H9 (cell line): ENCODE results near the gene PXDC1. TPM values are rescaled to one million over a fixed set of nuclear protein-coding genes. Genes with fewer than 3 reads are reported as not detected.

Experiments
- DNase-seq: peaks from one replicate; pipeline ENCODE4 v3.0.0-alpha.2; 2017
- H2AFZ ChIP-seq: one replicate; pipeline ENCODE4 v1.6.1; 2013; ENCODE audit warnings: mild to moderate bottlenecking, low read length, control low read depth, moderate library complexity
- H2AK5ac ChIP-seq: 2 replicates; pipeline ENCODE4 v1.6.1; 2013; ENCODE audit warnings: low read length, control low read depth, mixed read lengths; ENCODE audit not compliant: insufficient read length
- H2BK120ac ChIP-seq: one replicate; pipeline ENCODE4 v1.6.1; 2013; ENCODE audit warnings: low read depth, mild to moderate bottlenecking, low read length, control low read depth, inconsistent platforms; ENCODE audit not compliant: poor library complexity, severe bottlenecking
- H2BK12ac ChIP-seq: 2 replicates; pipeline ENCODE4 v1.6.1; 2013; ENCODE audit warnings: low read length, control low read depth, mixed read lengths, low read depth; ENCODE audit not compliant: insufficient read length
- H2BK15ac ChIP-seq: 2 replicates; pipeline ENCODE4 v1.6.1; 2013; ENCODE audit warnings: low read depth, low read length, control low read depth
- H2BK20ac ChIP-seq: one replicate; pipeline ENCODE4 v1.6.1; 2013; ENCODE audit warnings: low read depth, mild to moderate bottlenecking, low read length, control low read depth, inconsistent platforms; ENCODE audit not compliant: poor library complexity, severe bottlenecking
- H2BK5ac ChIP-seq: 2 replicates; pipeline ENCODE4 v1.6.1; 2013; ENCODE audit warnings: low read length, control low read depth, mixed read lengths; ENCODE audit not compliant: insufficient read length
- H3K14ac ChIP-seq: 2 replicates; pipeline ENCODE4 v1.6.1; 2013; ENCODE audit warnings: low read length, control low read depth; ENCODE audit not compliant: insufficient read depth
- H3K18ac ChIP-seq: 2 replicates; pipeline ENCODE4 v1.6.1; 2013; ENCODE audit warnings: low read depth, mild to moderate bottlenecking, mixed read lengths, low read length, control low read depth; ENCODE audit not compliant: insufficient read length
- H3K23ac ChIP-seq: 2 replicates; pipeline ENCODE4 v1.6.1; 2013; ENCODE audit warnings: low read length, control low read depth, mixed read lengths, low read depth; ENCODE audit not compliant: insufficient read length
- H3K23me2 ChIP-seq: 2 replicates; pipeline ENCODE4 v1.6.1; 2013; ENCODE audit warnings: low read depth, mild to moderate bottlenecking, mixed read lengths, low read length, control low read depth; ENCODE audit not compliant: insufficient read length, poor library complexity, severe bottlenecking
- H3K27ac ChIP-seq: 2 replicates; pipeline ENCODE4 v1.5.1; 2013; ENCODE audit warnings: low read length, control low read depth, mixed read lengths, low read depth; ENCODE audit not compliant: insufficient read length
- H3K27me3 ChIP-seq: 2 replicates; pipeline ENCODE4 v1.6.1; 2013; ENCODE audit warnings: low read length, control low read depth, inconsistent platforms; ENCODE audit not compliant: insufficient read depth
- H3K4ac ChIP-seq: 2 replicates; pipeline ENCODE4 v1.6.1; 2013; ENCODE audit warnings: low read depth, mild to moderate bottlenecking, control low read depth, inconsistent platforms, low read length, moderate library complexity
- H3K4me1 ChIP-seq: 2 replicates; pipeline ENCODE4 v1.6.1; 2013; ENCODE audit warnings: low read length, control low read depth, inconsistent platforms; ENCODE audit not compliant: insufficient read depth
- H3K4me2 ChIP-seq: 2 replicates; pipeline ENCODE4 v1.6.1; 2013; ENCODE audit warnings: low read length, control low read depth, mixed read lengths; ENCODE audit not compliant: insufficient read length, insufficient read depth
- H3K56ac ChIP-seq: 2 replicates; pipeline ENCODE4 v1.6.1; 2013; ENCODE audit warnings: low read depth, mild to moderate bottlenecking, mixed read lengths, low read length, control low read depth; ENCODE audit not compliant: insufficient read length
- H3K79me1 ChIP-seq: 2 replicates; pipeline ENCODE4 v1.6.1; 2013; ENCODE audit warnings: low read depth, mild to moderate bottlenecking, moderate library complexity, low read length, control low read depth, inconsistent platforms; ENCODE audit not compliant: insufficient read depth, poor library complexity, severe bottlenecking
- H3K79me2 ChIP-seq: 2 replicates; pipeline ENCODE4 v1.6.1; 2013; ENCODE audit warnings: low read length, control low read depth, inconsistent platforms; ENCODE audit not compliant: insufficient read depth
- H3K9ac ChIP-seq: 2 replicates; pipeline ENCODE4 v1.6.1; 2013; ENCODE audit warnings: low read length, control low read depth, mixed read lengths; ENCODE audit not compliant: insufficient read length; ENCODE audit errors: extremely low read depth
- H3K9me3 ChIP-seq: one replicate; pipeline ENCODE4 v1.6.1; 2013; ENCODE audit warnings: low read depth, low read length, inconsistent platforms; ENCODE audit not compliant: control insufficient read depth
- H3T11ph ChIP-seq: one replicate; pipeline ENCODE4 v1.6.1; 2013; ENCODE audit warnings: mild to moderate bottlenecking, low read length, control low read depth, inconsistent platforms
- H4K20me1 ChIP-seq: one replicate; pipeline ENCODE4 v1.6.1; 2013; ENCODE audit not compliant: control insufficient read depth, insufficient read length, insufficient read depth
- H4K5ac ChIP-seq: 2 replicates; pipeline ENCODE4 v1.6.1; 2013; ENCODE audit warnings: low read depth, mild to moderate bottlenecking, mixed read lengths, low read length, control low read depth; ENCODE audit not compliant: insufficient read length
- H4K8ac ChIP-seq: replicated peaks from 2 replicates; pipeline ENCODE4 v1.6.1; 2013; ENCODE audit warnings: low read length, control low read depth, mixed read lengths, low read depth; ENCODE audit not compliant: insufficient read length
- H4K91ac ChIP-seq: 2 replicates; pipeline ENCODE4 v1.6.1; 2013; ENCODE audit warnings: low read depth, mild to moderate bottlenecking, moderate library complexity, mixed read lengths, low read length, control low read depth; ENCODE audit not compliant: insufficient read length
- H3K27ac Mint-ChIP-seq, 3 experiments: 2 replicates in 2 of 3; 3 replicates in 1 of 3; pipeline ENCODE4 v1.8.0; 2020 to 2021; ENCODE audit warnings: mixed read lengths in 3 of 3, mild to moderate bottlenecking in 1 of 3, moderate library complexity in 1 of 3
- H3K27me3 Mint-ChIP-seq: 2 replicates; pipeline ENCODE4 v1.8.0; 2021; ENCODE audit warnings: low read depth, mild to moderate bottlenecking, moderate library complexity, mixed read lengths
- H3K36me3 Mint-ChIP-seq, 3 experiments: 2 replicates in 2 of 3; 3 replicates in 1 of 3; pipeline ENCODE4 v1.8.0; 2020 to 2021; ENCODE audit warnings: low read depth in 3 of 3, mixed read lengths in 3 of 3; ENCODE audit not compliant: insufficient read depth in 1 of 3
- H3K4me1 Mint-ChIP-seq, 2 experiments: 2 replicates each; pipeline ENCODE4 v1.8.0; 2020; ENCODE audit warnings: mixed read lengths in 2 of 2
- H3K4me3 Mint-ChIP-seq, 2 experiments: 2 replicates in 1 of 2; 3 replicates in 1 of 2; pipeline ENCODE4 v1.8.0; 2020 to 2021; ENCODE audit warnings: mild to moderate bottlenecking in 2 of 2, mixed read lengths in 2 of 2, moderate library complexity in 1 of 2
- H3K9me3 Mint-ChIP-seq, 2 experiments: 2 replicates in 1 of 2; 3 replicates in 1 of 2; pipeline ENCODE4 v1.8.0; 2020; ENCODE audit warnings: mild to moderate bottlenecking in 2 of 2, mixed read lengths in 2 of 2, moderate library complexity in 1 of 2
- WGBS: extraction: QIAGEN DNeasy Blood & Tissue Kit; methylation state at CpG from one replicate; pipeline ENCODE4 v1.1.7; 2013; ENCODE audit warnings: missing lambda C conversion rate, low lambda C conversion rate, mixed read lengths; ENCODE audit not compliant: insufficient read length; ENCODE audit errors: extremely low coverage; 5-methylcytosine and 5-hydroxymethylcytosine counted together
- total RNA-seq: library from RNA; stranded (reverse); gene quantifications from 2 replicates; pipeline ENCODE4 v1.2.1, GENCODE V29; 2021
- TF ChIP-seq, protein P1 (sequence below): fragments of 200-600 bp; sonication (generic); conservative IDR thresholded peaks from 3 replicates; pipeline ENCODE4 v1.8.0; 2021; ENCODE audit warnings: antibody characterized with exemption, mild to moderate bottlenecking

PXDC1 gene
- total RNA-seq, 1 experiment from 2014 or later = 3.1 TPM

DNA sequence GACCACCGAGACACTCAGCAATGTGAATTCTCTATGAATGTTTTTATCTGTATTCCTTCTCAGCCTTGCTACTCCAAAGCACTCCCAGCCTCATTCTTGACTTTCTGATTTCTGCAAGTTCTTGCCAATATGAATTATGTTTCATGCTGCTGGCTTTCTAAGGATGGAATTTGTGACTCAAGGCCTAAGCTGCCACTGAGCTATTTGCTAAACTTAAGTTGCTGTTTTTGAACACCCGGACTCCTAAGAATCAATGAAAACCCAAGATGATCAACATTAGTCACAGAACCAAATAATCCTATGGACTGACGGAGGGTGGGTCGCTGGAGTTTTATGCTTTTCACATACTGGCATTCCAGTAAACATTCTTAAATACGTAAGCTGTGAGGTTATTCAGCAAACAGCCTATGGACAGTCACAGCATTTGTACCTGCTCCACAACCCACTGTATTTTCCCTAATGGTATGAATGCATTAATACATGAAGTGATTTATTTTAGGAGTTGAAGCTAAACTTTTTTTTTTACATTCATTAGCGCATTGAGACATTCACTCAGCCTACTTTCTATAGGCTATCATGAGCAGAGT is 8.2 kb upstream of the PXDC1 start:
- Histone ChIP-seq H3K4me2 (no peak overlapping the region), H3K56ac (no peak overlapping the region), H2AK5ac (no peak overlapping the region), H4K8ac (no peak overlapping the region), H2BK120ac (no peak overlapping the region), H2BK20ac (no peak overlapping the region), H3T11ph (no peak overlapping the region), H3K4ac (no peak overlapping the region), H3K23me2 (no peaks in the 10 kb centered on the region), H2BK5ac (no peak overlapping the region), H3K79me2 (no peaks in the 10 kb centered on the region), H2BK15ac (no peak overlapping the region), H3K4me1 (peaks cover 7% of the 10 kb centered on the region; the same call in 1 of the 2 replicates), H3K9ac (no peak overlapping the region), H3K23ac (no peak overlapping the region), H4K20me1 (no peaks in the 10 kb centered on the region), H3K27ac (no peak overlapping the region), H3K9me3 (no peaks in the 10 kb centered on the region), H2AFZ (no peak overlapping the region), H3K14ac (no peak overlapping the region), H3K79me1 (no peaks in the 10 kb centered on the region), H3K18ac (no peak overlapping the region), H4K5ac (no peak overlapping the region), H2BK12ac (no peak overlapping the region), H4K91ac (no peak overlapping the region), H3K27me3 (no peaks in the 10 kb centered on the region)
- Mint-ChIP-seq H3K4me1 (peaks cover 24 to 30% of the 10 kb centered on the region in 2 experiments), H3K9me3 (no peaks in the 10 kb centered on the region), H3K27ac (no peak overlapping the region), H3K36me3 (no peaks in the 10 kb centered on the region), H3K27me3 (peaks cover 7% of the 10 kb centered on the region), H3K4me3 (no peak overlapping the region)
- TF ChIP-seq, protein P1, sequence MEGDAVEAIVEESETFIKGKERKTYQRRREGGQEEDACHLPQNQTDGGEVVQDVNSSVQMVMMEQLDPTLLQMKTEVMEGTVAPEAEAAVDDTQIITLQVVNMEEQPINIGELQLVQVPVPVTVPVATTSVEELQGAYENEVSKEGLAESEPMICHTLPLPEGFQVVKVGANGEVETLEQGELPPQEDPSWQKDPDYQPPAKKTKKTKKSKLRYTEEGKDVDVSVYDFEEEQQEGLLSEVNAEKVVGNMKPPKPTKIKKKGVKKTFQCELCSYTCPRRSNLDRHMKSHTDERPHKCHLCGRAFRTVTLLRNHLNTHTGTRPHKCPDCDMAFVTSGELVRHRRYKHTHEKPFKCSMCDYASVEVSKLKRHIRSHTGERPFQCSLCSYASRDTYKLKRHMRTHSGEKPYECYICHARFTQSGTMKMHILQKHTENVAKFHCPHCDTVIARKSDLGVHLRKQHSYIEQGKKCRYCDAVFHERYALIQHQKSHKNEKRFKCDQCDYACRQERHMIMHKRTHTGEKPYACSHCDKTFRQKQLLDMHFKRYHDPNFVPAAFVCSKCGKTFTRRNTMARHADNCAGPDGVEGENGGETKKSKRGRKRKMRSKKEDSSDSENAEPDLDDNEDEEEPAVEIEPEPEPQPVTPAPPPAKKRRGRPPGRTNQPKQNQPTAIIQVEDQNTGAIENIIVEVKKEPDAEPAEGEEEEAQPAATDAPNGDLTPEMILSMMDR = no peak
- WGBS = no CpG with 5 or more reads among the region's 6 CpGs
- no peak for DNase-seq
